CD14-positive monocyte (primary cell): ENCODE results near the gene REEP3. TPM values are rescaled to one million over a fixed set of nuclear protein-coding genes. Genes with fewer than 3 reads are reported as not detected.

Experiments
- DNase-seq, 3 donors: peaks; one replicate each; pipeline ENCODE4 v3.0.0-alpha.2; 2011 to 2022
- H2AFZ ChIP-seq: 2 replicates; pipeline ENCODE4 v1.6.0; 2012; ENCODE audit warnings: mild to moderate bottlenecking, low read depth, low read length, inconsistent platforms; ENCODE audit not compliant: insufficient read depth, poor library complexity, severe bottlenecking
- H3K27ac ChIP-seq, 2 donors: 1 replicate in 1 of 2; 2 replicates in 1 of 2; pipeline ENCODE4 v1.5.1; 2012 to 2013; ENCODE audit warnings: low read length in 2 of 2, control low read depth in 1 of 2, inconsistent platforms in 1 of 2, low read depth in 1 of 2, mild to moderate bottlenecking in 1 of 2
- H3K27me3 ChIP-seq, 2 donors: one replicate each; pipeline versions ENCODE4 v1.6.0 to v1.6.1; 2011 to 2013; ENCODE audit warnings: low read length in 2 of 2; ENCODE audit not compliant: control insufficient read depth in 2 of 2, insufficient read depth in 2 of 2
- H3K36me3 ChIP-seq, 2 donors: replicated peaks in 1 of 2; 1 replicate in 1 of 2; 2 replicates in 1 of 2; pipeline versions ENCODE4 v1.5.1 to v1.6.1; 2012 to 2013; ENCODE audit warnings: low read length in 2 of 2, control low read depth in 1 of 2, inconsistent platforms in 1 of 2, mild to moderate bottlenecking in 1 of 2; ENCODE audit not compliant: insufficient read depth in 2 of 2, control insufficient read depth in 1 of 2
- H3K4me1 ChIP-seq, 2 donors: 1 replicate in 1 of 2; 2 replicates in 1 of 2; pipeline versions ENCODE4 v1.5.1 to v1.6.1; 2012 to 2013; ENCODE audit warnings: low read length in 2 of 2, control low read depth in 1 of 2, inconsistent platforms in 1 of 2, mild to moderate bottlenecking in 1 of 2, moderate library complexity in 1 of 2; ENCODE audit not compliant: insufficient read depth in 2 of 2, control insufficient read depth in 1 of 2
- H3K4me2 ChIP-seq: replicated peaks from 2 replicates; pipeline ENCODE3; 2012; ENCODE audit warnings: low read length, moderate library complexity, mild to moderate bottlenecking; ENCODE audit not compliant: poor library complexity, severe bottlenecking; ENCODE audit errors: extremely low read depth
- H3K4me3 ChIP-seq, 3 experiments: fragments of 200-600 bp in 1 of 3; sonication (generic) in 1 of 3; replicated peaks in 1 of 3; 1 replicate in 2 of 3; 2 replicates in 1 of 3; pipeline ENCODE4 v1.5.1; 2011 to 2013; ENCODE audit warnings: low read length in 3 of 3, mild to moderate bottlenecking in 3 of 3, control low read depth in 2 of 3, low read depth in 2 of 3, inconsistent platforms in 1 of 3, moderate library complexity in 1 of 3
- H3K79me2 ChIP-seq: 2 replicates; pipeline ENCODE4 v1.6.0; 2012; ENCODE audit warnings: mild to moderate bottlenecking, control low read depth, inconsistent platforms, low read length, moderate library complexity; ENCODE audit not compliant: insufficient read depth
- H3K9ac ChIP-seq: 2 replicates; pipeline ENCODE4 v1.6.0; 2017; ENCODE audit warnings: low read length, mild to moderate bottlenecking; ENCODE audit not compliant: insufficient read depth, poor library complexity, severe bottlenecking
- H3K9me3 ChIP-seq, 2 donors: replicated peaks in 1 of 2; 1 replicate in 1 of 2; 2 replicates in 1 of 2; pipeline versions ENCODE4 v1.5.1 to v1.6.1; 2012 to 2013; ENCODE audit warnings: low read length in 2 of 2, control low read depth in 1 of 2; ENCODE audit not compliant: control insufficient read depth in 1 of 2, insufficient read depth in 1 of 2
- H4K20me1 ChIP-seq: 2 replicates; pipeline ENCODE4 v1.6.0; 2012; ENCODE audit warnings: mild to moderate bottlenecking, low read length, control low read depth, moderate library complexity; ENCODE audit not compliant: insufficient read depth
- H3K27ac Mint-ChIP-seq, 7 donors: one replicate each; pipeline ENCODE4 v1.8.0; 2020; ENCODE audit warnings: mild to moderate bottlenecking in 7 of 7, mixed read lengths in 7 of 7, moderate library complexity in 6 of 7, inconsistent platforms in 2 of 7
- H3K27me3 Mint-ChIP-seq, 3 donors: one replicate each; pipeline ENCODE4 v1.8.0; 2021 to 2022; ENCODE audit warnings: low read depth in 3 of 3, mild to moderate bottlenecking in 3 of 3, mixed read lengths in 3 of 3, moderate library complexity in 3 of 3, inconsistent platforms in 1 of 3
- H3K36me3 Mint-ChIP-seq, 2 donors: one replicate each; pipeline ENCODE4 v1.8.0; 2020; ENCODE audit warnings: mixed read lengths in 2 of 2, inconsistent platforms in 1 of 2, mild to moderate bottlenecking in 1 of 2
- H3K4me1 Mint-ChIP-seq: one replicate; pipeline ENCODE4 v1.8.0; 2020; ENCODE audit warnings: mild to moderate bottlenecking, mixed read lengths
- H3K4me3 Mint-ChIP-seq, 2 donors: one replicate each; pipeline ENCODE4 v1.8.0; 2020; ENCODE audit warnings: mild to moderate bottlenecking in 2 of 2, mixed read lengths in 2 of 2, moderate library complexity in 1 of 2
- H3K9me3 Mint-ChIP-seq, 7 donors: one replicate each; pipeline ENCODE4 v1.8.0; 2020 to 2022; ENCODE audit warnings: mixed read lengths in 7 of 7, mild to moderate bottlenecking in 6 of 7, moderate library complexity in 6 of 7, inconsistent platforms in 2 of 7
- CTCF ChIP-seq: fragments of 200-600 bp; IDR thresholded peaks from one replicate; pipeline ENCODE4 v1.8.0; 2022; ENCODE audit warnings: antibody characterized with exemption, mild to moderate bottlenecking
- WGBS: methylation state at CpG from one replicate; pipeline ENCODE4 v1.1.5; 2013; ENCODE audit warnings: missing lambda C conversion rate; ENCODE audit not compliant: insufficient coverage; 5-methylcytosine and 5-hydroxymethylcytosine counted together
- intact Hi-C, 2 donors: fragments of 100-400 bp; cut with micrococcal nuclease; formaldehyde crosslinking; loops; one replicate each; pipeline versions ENCODE4 v1.15.0 to v1.15.1; 2023
- polyA plus RNA-seq, 3 donors: library from polyadenylated mRNA; depleted of rRNA in 1 of 3; unstranded in 2 of 3; stranded (reverse) in 1 of 3; fragments of 300-500 nt in 2 of 3; fragments of >200 nt in 1 of 3; fragmentation: Illumina TruSeq in 2 of 3; gene quantifications; 1 replicate in 2 of 3; 2 replicates in 1 of 3; pipeline ENCODE4 v1.2.3, GENCODE V29; 2012 to 2021

The REEP3 gene
- polyA plus RNA-seq, 3 donors: 9.1 to 17.7 (median 17.7) TPM

- no peak for TF ChIP-seq CTCF
- Histone ChIP-seq H2AFZ (no peak overlapping the region), H4K20me1 (peaks cover 10% of the 10 kb centered on the region), H3K79me2 (peaks cover 36% of the 10 kb centered on the region), H3K27me3 (no peaks in the 10 kb centered on the region), H3K36me3 (no peaks in the 10 kb centered on the region), H3K4me3 (no peak overlapping the region), H3K4me1 (no peaks in the 10 kb centered on the region), H3K4me2 (no peak overlapping the region), H3K27ac (no peak overlapping the region), H3K9me3 (no peaks in the 10 kb centered on the region), H3K9ac (no peak overlapping the region)
- peaks cover 0 to 2% (median 0%) of the 10 kb centered on the region in 7 donors for H3K9me3 Mint-ChIP-seq
- no peaks in the 10 kb centered on the region for H3K4me1 Mint-ChIP-seq
- DNase-seq: no peak
- no peak overlapping the region for H3K4me3 Mint-ChIP-seq
- no peak overlapping the region for H3K27ac Mint-ChIP-seq
- H3K36me3 Mint-ChIP-seq: peaks cover 3 to 4% of the 10 kb centered on the region in 2 donors
- peaks cover 0 to 2% (median 0%) of the 10 kb centered on the region in 3 donors for H3K27me3 Mint-ChIP-seq
- WGBS: no CpG with 5 or more reads among the region's 3 CpGs
- intact Hi-C loops: no loop called here
Observed at GRCh38 chr10:63562391-63562790, 41.2 kb downstream of the REEP3 start.

- H3K9me3 Mint-ChIP-seq: peaks cover 0 to 2% (median 0%) of the 10 kb centered on the region in 7 donors
- H3K27me3 Mint-ChIP-seq: peaks cover 0 to 2% (median 0%) of the 10 kb centered on the region in 3 donors
- WGBS: 100% methylated on average over 1 of the region's 4 CpGs
- H3K4me3 Mint-ChIP-seq: no peak overlapping the region
- no peaks in the 10 kb centered on the region for H3K36me3 ChIP-seq
- H3K9ac ChIP-seq: no peak overlapping the region
- H3K4me1 Mint-ChIP-seq: no peaks in the 10 kb centered on the region
- no peak overlapping the region for H3K27ac Mint-ChIP-seq
- intact Hi-C loops: no loop called here
- no peak overlapping the region for H2AFZ ChIP-seq
- H3K4me2 ChIP-seq: no peak overlapping the region
- no peak for TF ChIP-seq CTCF
- H3K79me2 ChIP-seq: peaks cover 33% of the 10 kb centered on the region
- no peaks in the 10 kb centered on the region for H3K9me3 ChIP-seq
- no peak overlapping the region for H3K4me3 ChIP-seq
- DNase-seq: no peak
- no peaks in the 10 kb centered on the region for H3K4me1 ChIP-seq
- peaks cover 6 to 7% of the 10 kb centered on the region in 2 donors for H3K36me3 Mint-ChIP-seq
- H3K27me3 ChIP-seq: no peaks in the 10 kb centered on the region
- H4K20me1 ChIP-seq: peaks cover 8% of the 10 kb centered on the region
- no peak overlapping the region for H3K27ac ChIP-seq
Observed at GRCh38 chr10:63562857-63563256, 41.7 kb downstream of the REEP3 start.
